Upper lobe of left lung (tissue), 6 donors: ENCODE results near the gene DDX55. TPM values are rescaled to one million over a fixed set of nuclear protein-coding genes. Genes with fewer than 3 reads are reported as not detected.

Source experiments
- ATAC-seq, 2 donors: fragments of 200-7000 bp; cut with Tn5 transposase; one replicate each; pipeline ENCODE4 v1.9.1; 2022; ENCODE audit warnings: mild to moderate bottlenecking in 2 of 2, moderate library complexity in 2 of 2; ENCODE audit not compliant: low FRiP score in 2 of 2
- DNase-seq, 2 donors: peaks; one replicate each; pipeline ENCODE4 v3.0.0-alpha.2; 2019 to 2020
- H3K27ac ChIP-seq, 4 donors: fragments of 200-600 bp; sonication (generic); one replicate each; pipeline ENCODE4 v1.5.1; 2016 to 2019
- H3K27me3 ChIP-seq, 4 donors: fragments of 200-600 bp; sonication (generic); one replicate each; pipeline ENCODE4 v1.5.1; 2017 to 2019
- H3K36me3 ChIP-seq, 4 donors: fragments of 200-600 bp; sonication (generic); one replicate each; pipeline ENCODE4 v1.5.1; 2016 to 2019
- H3K4me1 ChIP-seq, 4 donors: fragments of 200-600 bp; sonication (generic); one replicate each; pipeline ENCODE4 v1.5.1; 2018 to 2019
- H3K4me3 ChIP-seq, 4 donors: fragments of 200-600 bp; sonication (generic); one replicate each; pipeline ENCODE4 v1.5.1; 2017 to 2019; ENCODE audit warnings: mild to moderate bottlenecking in 2 of 4, moderate library complexity in 1 of 4
- H3K9me3 ChIP-seq, 4 donors: fragments of 200-600 bp; sonication (generic); one replicate each; pipeline ENCODE4 v1.5.1; 2018 to 2019
- CTCF ChIP-seq, 6 experiments: fragments of 450-650 bp in 4 of 6; fragments of 200-600 bp in 2 of 6; sonication (generic) in 2 of 6; IDR thresholded peaks; one replicate each; pipeline ENCODE4 v1.5.1; 2016 to 2019; ENCODE audit warnings: antibody characterized with exemption in 6 of 6
- EP300 ChIP-seq, 4 donors: sonication (generic); formaldehyde crosslinking; IDR thresholded peaks; one replicate each; pipeline ENCODE4 v1.5.1; 2017; ENCODE audit warnings: antibody characterized with exemption in 4 of 4, control low read depth in 2 of 4
- POLR2A ChIP-seq, 4 donors: fragments of 450-650 bp; IDR thresholded peaks; one replicate each; pipeline ENCODE4 v1.5.1; 2016 to 2017; ENCODE audit warnings: antibody characterized with exemption in 4 of 4, mild to moderate bottlenecking in 2 of 4
- POLR2AphosphoS5 ChIP-seq, 2 donors: sonication (generic); formaldehyde crosslinking; IDR thresholded peaks; one replicate each; pipeline ENCODE4 v1.5.1; 2017; ENCODE audit warnings: antibody characterized with exemption in 2 of 2
- WGBS, 2 donors: methylation state at CpG; one replicate each; pipeline ENCODE4 v1.1.5; 2017 to 2018; 5-methylcytosine and 5-hydroxymethylcytosine counted together
- total RNA-seq, 6 donors: library from RNA; depleted of rRNA in 4 of 6; stranded (reverse); fragments of >200 nt in 4 of 6; gene quantifications; one replicate each; pipeline versions ENCODE4 v1.1.0 to v1.2.1, GENCODE V29; 2016 to 2021
- donor health status: DM: no; HTN: no; CAD: no; lungs with moderate emphysema.
- donor health status: DM: no; HTN: yes; CAD: no; lungs with severe emphysema.

DDX55 gene
- total RNA-seq, 6 donors from 2014 or later = 18.0 to 57.5 (median 28.4) TPM

- 96 to 100% methylated on average over 3 of the region's 3 CpGs for WGBS, 2 donors
- no peak for TF ChIP-seq CTCF (IDR thresholded peaks at IDR 0.05)
- TF ChIP-seq POLR2AphosphoS5 (IDR thresholded peaks at IDR 0.05) = no peak
- TF ChIP-seq POLR2A (IDR thresholded peaks at IDR 0.05) = no peak
- H3K9me3 ChIP-seq = no peaks in the 10 kb centered on the region
- DNase-seq (no peak), ATAC-seq (no peak)
- H3K4me1 ChIP-seq = no peaks in the 10 kb centered on the region
- peaks cover 0 to 81% (median 32%) of the 10 kb centered on the region in 4 donors for H3K36me3 ChIP-seq
- H3K27me3 ChIP-seq = no peaks in the 10 kb centered on the region
- no peak overlapping the region for H3K4me3 ChIP-seq
- no peak overlapping the region for H3K27ac ChIP-seq
Observed at GRCh38 chr12:123645380-123645779, 43.5 kb downstream of the DDX55 start.

- no peaks in the 10 kb centered on the region for H3K4me1 ChIP-seq
- no peak overlapping the region for H3K27ac ChIP-seq
- no peaks in the 10 kb centered on the region for H3K9me3 ChIP-seq
- no peak overlapping the region for H3K4me3 ChIP-seq
- DNase-seq (no peak), ATAC-seq (no peak)
- H3K36me3 ChIP-seq = peaks cover 0 to 81% (median 35%) of the 10 kb centered on the region in 4 donors
- no peaks in the 10 kb centered on the region for H3K27me3 ChIP-seq
- WGBS, 2 donors = 85 to 95% methylated on average over 5 of the region's 5 CpGs
- TF ChIP-seq POLR2A (IDR thresholded peaks at IDR 0.05) (no peak), EP300 (IDR thresholded peaks at IDR 0.05) (no peak), POLR2AphosphoS5 (IDR thresholded peaks at IDR 0.05) (no peak), CTCF (IDR thresholded peaks at IDR 0.05) (no peak)
Observed at GRCh38 chr12:123645878-123646277, 44.0 kb downstream of the DDX55 start.

GRCh38 chr12:123648401-123648800, 46.5 kb downstream of the DDX55 start:
- TF ChIP-seq POLR2AphosphoS5 (IDR thresholded peaks at IDR 0.05) (no peak), EP300 (IDR thresholded peaks at IDR 0.05) (no peak), CTCF (IDR thresholded peaks at IDR 0.05) (no peak), POLR2A (IDR thresholded peaks at IDR 0.05) (no peak)
- Histone ChIP-seq H3K9me3 (no peaks in the 10 kb centered on the region), H3K36me3 (peaks cover 7 to 84% (median 44%) of the 10 kb centered on the region in 4 donors), H3K4me3 (no peak overlapping the region), H3K4me1 (no peaks in the 10 kb centered on the region), H3K27me3 (no peaks in the 10 kb centered on the region), H3K27ac (no peak overlapping the region)
- DNase-seq (no peak), ATAC-seq (no peak)
- WGBS, 2 donors = 96 to 97% methylated on average over 5 of the region's 5 CpGs

- H3K27me3 ChIP-seq = no peaks in the 10 kb centered on the region
- H3K4me1 ChIP-seq = no peaks in the 10 kb centered on the region
- ATAC-seq = no peak
- TF ChIP-seq POLR2A (IDR thresholded peaks at IDR 0.05) (no peak), POLR2AphosphoS5 (IDR thresholded peaks at IDR 0.05) (no peak), CTCF (IDR thresholded peaks at IDR 0.05) (no peak), EP300 (IDR thresholded peaks at IDR 0.05) (no peak)
- no peak overlapping the region for H3K27ac ChIP-seq
- no peak for DNase-seq
- WGBS, 2 donors = 91 to 92% methylated on average over 4 of the region's 4 CpGs
- no peaks in the 10 kb centered on the region for H3K9me3 ChIP-seq
- peaks cover 7 to 74% (median 38%) of the 10 kb centered on the region in 4 donors for H3K36me3 ChIP-seq
- no peak overlapping the region for H3K4me3 ChIP-seq
Observed at GRCh38 chr12:123654129-123654701, 52.3 kb downstream of the DDX55 start.

- TF ChIP-seq POLR2A (IDR thresholded peaks at IDR 0.05) = no peak
- no peak for TF ChIP-seq EP300 (IDR thresholded peaks at IDR 0.05)
- H3K36me3 ChIP-seq = peaks cover 7 to 73% (median 38%) of the 10 kb centered on the region in 4 donors
- WGBS, 2 donors = 89 to 94% methylated on average over 5 of the region's 5 CpGs
Observed at GRCh38 chr12:123655420-123655819, 53.5 kb downstream of the DDX55 start.

More at GRCh38 chr12:123655420-123655819, 53.5 kb downstream of the DDX55 start:
- peaks cover 0 to 2% (median 0%) of the 10 kb centered on the region in 4 donors for H3K4me1 ChIP-seq
- ATAC-seq (no peak), DNase-seq (no peak)
- H3K27ac ChIP-seq = no peak overlapping the region
- H3K9me3 ChIP-seq = no peaks in the 10 kb centered on the region
- no peak overlapping the region for H3K4me3 ChIP-seq
- H3K27me3 ChIP-seq = no peaks in the 10 kb centered on the region
